ENCODE results near the gene PITPNC1.

Gene PITPNC1

DNA sequence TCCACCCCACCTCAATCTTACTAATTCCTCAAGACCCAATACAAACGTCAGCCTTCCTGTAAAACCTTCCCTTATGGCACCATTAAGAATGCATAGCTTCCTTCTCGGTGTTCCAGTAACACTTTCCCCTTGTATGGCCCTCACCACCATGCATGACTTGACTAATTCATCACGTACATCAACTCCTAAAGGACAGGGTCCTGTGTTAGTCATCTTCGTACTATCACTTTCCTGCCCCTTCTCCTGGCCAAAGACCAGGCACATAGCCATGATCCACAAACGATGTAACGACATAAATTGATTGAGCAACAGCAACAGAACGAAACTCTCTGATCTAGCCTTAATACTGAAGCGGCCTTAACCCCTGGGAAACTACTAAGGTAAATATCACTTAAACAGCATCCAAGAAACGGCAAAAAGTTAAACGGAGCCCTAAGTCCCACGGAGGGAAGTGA is 11.3 kb upstream of the PITPNC1 start:
- Histone ChIP-seq H2AFZ (ENCODE audit: low read length) (no peak overlapping the region), H3K4me3 (ENCODE audit: low read depth, low read length, poor library complexity, severe bottlenecking) (peak overlapping the region; percentile 97), H3K9me3 (ENCODE audit: low read length) (no peaks in the 10 kb centered on the region), H3K27ac (ENCODE audit: low read depth, low read length, poor library complexity, severe bottlenecking) (peak overlapping the region; percentile 59), H3F3A (ENCODE audit: insufficient read depth, low read length) (no peaks in the 10 kb centered on the region), H3K4me2 (ENCODE audit: low read length) (peak overlapping the region; percentile 92), H3K9me2 (ENCODE audit: low read depth, low read length) (no peaks in the 10 kb centered on the region), H3K9ac (ENCODE audit: low read length) (peak overlapping the region; percentile 98), H3K79me2 (ENCODE audit: insufficient read depth, low read length) (peaks cover 53% of the 10 kb centered on the region), H4K20me1 (ENCODE audit: insufficient read depth, low read length) (no peaks in the 10 kb centered on the region), H3K27me3 (ENCODE audit: insufficient read depth, low read length) (no peaks in the 10 kb centered on the region), H3K4me1 (ENCODE audit: insufficient read depth, low read length, severe bottlenecking) (peaks cover 35% of the 10 kb centered on the region), H3K36me3 (ENCODE audit: insufficient read depth, low read length) (peaks cover 30% of the 10 kb centered on the region)
- TF ChIP-seq, protein P1, sequence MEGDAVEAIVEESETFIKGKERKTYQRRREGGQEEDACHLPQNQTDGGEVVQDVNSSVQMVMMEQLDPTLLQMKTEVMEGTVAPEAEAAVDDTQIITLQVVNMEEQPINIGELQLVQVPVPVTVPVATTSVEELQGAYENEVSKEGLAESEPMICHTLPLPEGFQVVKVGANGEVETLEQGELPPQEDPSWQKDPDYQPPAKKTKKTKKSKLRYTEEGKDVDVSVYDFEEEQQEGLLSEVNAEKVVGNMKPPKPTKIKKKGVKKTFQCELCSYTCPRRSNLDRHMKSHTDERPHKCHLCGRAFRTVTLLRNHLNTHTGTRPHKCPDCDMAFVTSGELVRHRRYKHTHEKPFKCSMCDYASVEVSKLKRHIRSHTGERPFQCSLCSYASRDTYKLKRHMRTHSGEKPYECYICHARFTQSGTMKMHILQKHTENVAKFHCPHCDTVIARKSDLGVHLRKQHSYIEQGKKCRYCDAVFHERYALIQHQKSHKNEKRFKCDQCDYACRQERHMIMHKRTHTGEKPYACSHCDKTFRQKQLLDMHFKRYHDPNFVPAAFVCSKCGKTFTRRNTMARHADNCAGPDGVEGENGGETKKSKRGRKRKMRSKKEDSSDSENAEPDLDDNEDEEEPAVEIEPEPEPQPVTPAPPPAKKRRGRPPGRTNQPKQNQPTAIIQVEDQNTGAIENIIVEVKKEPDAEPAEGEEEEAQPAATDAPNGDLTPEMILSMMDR (IDR thresholded peaks at IDR 0.05; ENCODE audit: low read length) = no peak
- no peak for TF ChIP-seq EZH2 (IDR thresholded peaks at IDR 0.05; ENCODE audit: borderline replicate concordance, low read length)

DNA sequence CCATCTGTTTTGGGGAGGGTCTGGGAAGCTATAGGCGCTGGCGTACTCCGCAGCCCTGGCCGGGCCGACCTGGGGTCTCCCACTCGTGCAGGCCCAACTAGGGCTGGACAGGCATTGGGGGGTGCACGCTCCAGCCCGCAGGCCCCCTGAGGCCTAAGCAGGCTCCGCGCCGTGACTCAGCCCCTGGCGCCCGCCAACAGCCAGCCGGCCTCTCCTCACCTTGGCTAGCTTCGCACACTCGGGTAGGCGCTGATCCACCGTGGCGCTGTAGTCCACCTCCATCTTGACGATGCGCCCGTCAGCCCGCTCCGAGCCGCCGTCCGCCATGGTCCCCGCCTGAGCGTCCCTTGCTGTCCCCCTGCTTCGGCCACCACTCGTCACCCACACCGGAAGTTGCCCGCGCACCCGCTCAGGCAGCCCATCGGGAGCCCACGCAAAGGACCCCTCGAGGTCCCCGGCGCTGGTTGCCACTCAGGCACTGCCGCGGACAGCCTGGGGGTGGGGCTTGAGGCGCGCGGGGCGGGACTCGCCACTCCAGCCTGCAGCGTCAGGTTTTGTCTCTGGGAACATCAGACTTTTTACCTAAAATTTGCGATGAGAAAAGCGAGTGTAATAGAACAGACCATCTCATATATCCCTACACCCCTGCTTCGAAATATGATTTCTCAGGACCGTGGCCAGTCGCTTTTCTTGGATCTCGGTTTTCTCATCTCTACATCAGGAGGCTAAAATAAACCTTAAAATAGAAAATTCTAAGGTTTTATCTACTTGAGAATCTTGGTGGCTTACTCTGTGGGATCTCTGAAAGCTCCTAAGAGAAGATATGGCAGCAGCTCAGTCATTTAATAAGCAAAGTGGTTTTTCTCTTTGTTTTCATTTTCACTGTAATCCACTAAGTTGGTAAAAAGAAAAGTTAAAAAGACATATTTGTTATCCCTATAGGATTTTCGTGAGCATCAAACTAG is 10.6 kb upstream of the PITPNC1 start, which contains the start of gene PSMD12:
TSS of gene PSMD12 (minus strand) at position 385 of the 965 bp plus-strand sequence. CDS start at position 327, 58 bp downstream.
- peak within 1 kb of the TSS; percentile 97 for H3K4me3 ChIP-seq (ENCODE audit: low read depth, low read length, poor library complexity, severe bottlenecking)
- peaks cover 23% of the 10 kb centered on the region for H3K36me3 ChIP-seq (ENCODE audit: insufficient read depth, low read length)
- H3K4me1 ChIP-seq (ENCODE audit: insufficient read depth, low read length, severe bottlenecking) = peaks cover 35% of the 10 kb centered on the region
- H2AFZ ChIP-seq (ENCODE audit: low read length) = peak within 1 kb of the TSS; percentile 32; the same call in 1 of the 2 replicates
- H3K9me2 ChIP-seq (ENCODE audit: low read depth, low read length) = no peaks in the 10 kb centered on the region
- H3K27me3 ChIP-seq (ENCODE audit: insufficient read depth, low read length) = no peaks in the 10 kb centered on the region
- H4K20me1 ChIP-seq (ENCODE audit: insufficient read depth, low read length) = no peaks in the 10 kb centered on the region
- no peaks in the 10 kb centered on the region for H3K9me3 ChIP-seq (ENCODE audit: low read length)
- H3K9ac ChIP-seq (ENCODE audit: low read length) = peak within 1 kb of the TSS; percentile 98
- no peaks in the 10 kb centered on the region for H3F3A ChIP-seq (ENCODE audit: insufficient read depth, low read length)
- H3K4me2 ChIP-seq (ENCODE audit: low read length) = peak within 1 kb of the TSS; percentile 92
- H3K79me2 ChIP-seq (ENCODE audit: insufficient read depth, low read length) = peaks cover 46% of the 10 kb centered on the region
- H3K27ac ChIP-seq (ENCODE audit: low read depth, low read length, poor library complexity, severe bottlenecking) = peak within 1 kb of the TSS; percentile 59
- TF ChIP-seq, protein P1 (IDR thresholded peaks at IDR 0.05; ENCODE audit: low read length) = no peak
- TF ChIP-seq EZH2 (IDR thresholded peaks at IDR 0.05; ENCODE audit: borderline replicate concordance, low read length) = no peak

DNA sequence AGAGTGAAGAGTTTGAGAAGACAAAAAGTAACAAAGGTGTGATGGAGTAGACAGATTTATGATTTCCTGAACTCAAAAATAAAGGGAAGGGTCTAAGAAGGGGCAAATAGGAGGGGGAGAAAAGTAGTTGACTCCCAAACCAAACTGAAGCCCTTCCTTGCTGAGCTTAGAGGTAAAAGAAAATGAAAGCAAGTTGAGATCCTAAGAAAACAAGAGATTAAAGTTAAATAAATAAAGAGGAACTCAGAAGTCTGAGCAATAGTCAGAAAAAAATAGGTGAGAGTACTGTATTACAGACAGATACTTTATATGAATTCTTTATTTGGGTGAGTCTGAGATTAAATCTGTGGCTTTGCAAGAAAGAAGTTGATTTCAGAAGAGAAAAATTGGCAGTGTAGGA is 7.4 kb upstream of the PITPNC1 start:
- Histone ChIP-seq H2AFZ (ENCODE audit: low read length) (no peak overlapping the region), H3K9me3 (ENCODE audit: low read length) (no peaks in the 10 kb centered on the region), H3K36me3 (ENCODE audit: insufficient read depth, low read length) (no peaks in the 10 kb centered on the region), H3K27ac (ENCODE audit: low read depth, low read length, poor library complexity, severe bottlenecking) (no peak overlapping the region), H3K27me3 (ENCODE audit: insufficient read depth, low read length) (no peaks in the 10 kb centered on the region), H3K4me2 (ENCODE audit: low read length) (no peak overlapping the region), H3F3A (ENCODE audit: insufficient read depth, low read length) (no peaks in the 10 kb centered on the region), H3K9me2 (ENCODE audit: low read depth, low read length) (no peaks in the 10 kb centered on the region), H4K20me1 (ENCODE audit: insufficient read depth, low read length) (no peaks in the 10 kb centered on the region), H3K4me1 (ENCODE audit: insufficient read depth, low read length, severe bottlenecking) (peaks cover 15% of the 10 kb centered on the region), H3K9ac (ENCODE audit: low read length) (no peak overlapping the region), H3K79me2 (ENCODE audit: insufficient read depth, low read length) (peaks cover 15% of the 10 kb centered on the region), H3K4me3 (ENCODE audit: low read depth, low read length, poor library complexity, severe bottlenecking) (no peak overlapping the region)
- no peak for TF ChIP-seq EZH2 (IDR thresholded peaks at IDR 0.05; ENCODE audit: borderline replicate concordance, low read length)
- TF ChIP-seq, protein P1 (IDR thresholded peaks at IDR 0.05; ENCODE audit: low read length) = no peak

Data from OCI-LY1 (cell line).